ENCODE data around the gene ARAP1. TPM values are rescaled to one million over a fixed set of nuclear protein-coding genes. Genes with fewer than 3 reads are reported as not detected.
A peak's percentile ranks its signal among the peaks of the same experiment; 100 is the strongest.

ARAP1 gene
- total RNA-seq, 2 donors from 2014 or later: 74.0 to 83.8 TPM

GRCh38 chr11:72723508-72723907 is 28.7 kb downstream of the ARAP1 start:
- Histone ChIP-seq H3K36me3 (no peaks in the 10 kb centered on the region), H3K9me3 (no peaks in the 10 kb centered on the region), H3K27ac (peak overlapping the region; percentile 92 to 94), H3K4me1 (peaks cover 3 to 62% of the 10 kb centered on the region in 2 donors), H3K27me3 (no peaks in the 10 kb centered on the region), H3K4me3 (no peak overlapping the region)
- DNase-seq (ENCODE audit: low spot score): no peak
- TF ChIP-seq CTCF (IDR thresholded peaks at IDR 0.05): no peak

- Histone ChIP-seq H3K27me3 (no peaks in the 10 kb centered on the region), H3K27ac (peak overlapping the region; percentile 92 to 94), H3K4me3 (peak overlapping the region; percentile 63 to 70), H3K9me3 (no peaks in the 10 kb centered on the region), H3K4me1 (peaks cover 3 to 66% of the 10 kb centered on the region in 2 donors), H3K36me3 (no peaks in the 10 kb centered on the region)
- DNase-seq (ENCODE audit: low spot score): peak; percentile 93
- TF ChIP-seq CTCF (IDR thresholded peaks at IDR 0.05): no peak
Observed at GRCh38 chr11:72722050-72722748, 30.0 kb downstream of the ARAP1 start.

- H3K36me3 ChIP-seq: peaks cover 4% of the 10 kb centered on the region
- no peaks in the 10 kb centered on the region for H3K9me3 ChIP-seq
- H3K27ac ChIP-seq: peak overlapping the region; percentile 92 to 94
- no peaks in the 10 kb centered on the region for H3K27me3 ChIP-seq
- H3K4me3 ChIP-seq: peak overlapping the region; percentile 63 to 70
- no peak for TF ChIP-seq CTCF (IDR thresholded peaks at IDR 0.05)
- DNase-seq (ENCODE audit: low spot score): no peak
- peaks cover 3 to 72% of the 10 kb centered on the region in 2 donors for H3K4me1 ChIP-seq
Observed at GRCh38 chr11:72721689-72722049, 30.5 kb downstream of the ARAP1 start.

GRCh38 chr11:72721276-72721675 is 30.9 kb downstream of the ARAP1 start:
- Histone ChIP-seq H3K27me3 (no peaks in the 10 kb centered on the region), H3K4me1 (peaks cover 3 to 76% of the 10 kb centered on the region in 2 donors), H3K27ac (peak overlapping the region; percentile 92 to 94), H3K9me3 (no peaks in the 10 kb centered on the region), H3K36me3 (peaks cover 6% of the 10 kb centered on the region), H3K4me3 (peak overlapping the region; percentile 63 to 70)
- TF ChIP-seq CTCF (IDR thresholded peaks at IDR 0.05): no peak
- no peak for DNase-seq (ENCODE audit: low spot score)

GRCh38 chr11:72720784-72721183 is 31.4 kb downstream of the ARAP1 start:
- Histone ChIP-seq H3K9me3 (no peaks in the 10 kb centered on the region), H3K4me1 (peaks cover 3 to 78% of the 10 kb centered on the region in 2 donors), H3K36me3 (peaks cover 6% of the 10 kb centered on the region), H3K4me3 (peak overlapping the region; percentile 63 to 70), H3K27me3 (no peaks in the 10 kb centered on the region), H3K27ac (peak overlapping the region; percentile 92 to 94)
- no peak for TF ChIP-seq CTCF (IDR thresholded peaks at IDR 0.05)
- DNase-seq (ENCODE audit: low spot score): no peak

GRCh38 chr11:72720047-72720446 is 32.2 kb downstream of the ARAP1 start:
- no peak for TF ChIP-seq CTCF (IDR thresholded peaks at IDR 0.05)
- Histone ChIP-seq H3K4me3 (peak overlapping the region; percentile 63 to 70), H3K36me3 (peaks cover 6% of the 10 kb centered on the region), H3K4me1 (peaks cover 3 to 77% of the 10 kb centered on the region in 2 donors), H3K27ac (peak overlapping the region; percentile 92 to 94), H3K27me3 (no peaks in the 10 kb centered on the region), H3K9me3 (no peaks in the 10 kb centered on the region)
- DNase-seq (ENCODE audit: low spot score): no peak

All from right atrium auricular region (tissue), 2 donors.